SK-N-MC (cell line): ENCODE results near the gene MYO16.

Experiments
- EZH2 ChIP-seq: fragments of 200-600 bp; sonication (generic); IDR thresholded peaks from one replicate; pipeline ENCODE4 v1.6.1; 2017; ENCODE audit warnings: antibody characterized with exemption
- POLR2AphosphoS5 ChIP-seq: IDR thresholded peaks from 2 replicates; pipeline ENCODE4 v1.6.1; 2012; ENCODE audit warnings: mild to moderate bottlenecking, low read depth, low read length, borderline replicate concordance

DNA sequence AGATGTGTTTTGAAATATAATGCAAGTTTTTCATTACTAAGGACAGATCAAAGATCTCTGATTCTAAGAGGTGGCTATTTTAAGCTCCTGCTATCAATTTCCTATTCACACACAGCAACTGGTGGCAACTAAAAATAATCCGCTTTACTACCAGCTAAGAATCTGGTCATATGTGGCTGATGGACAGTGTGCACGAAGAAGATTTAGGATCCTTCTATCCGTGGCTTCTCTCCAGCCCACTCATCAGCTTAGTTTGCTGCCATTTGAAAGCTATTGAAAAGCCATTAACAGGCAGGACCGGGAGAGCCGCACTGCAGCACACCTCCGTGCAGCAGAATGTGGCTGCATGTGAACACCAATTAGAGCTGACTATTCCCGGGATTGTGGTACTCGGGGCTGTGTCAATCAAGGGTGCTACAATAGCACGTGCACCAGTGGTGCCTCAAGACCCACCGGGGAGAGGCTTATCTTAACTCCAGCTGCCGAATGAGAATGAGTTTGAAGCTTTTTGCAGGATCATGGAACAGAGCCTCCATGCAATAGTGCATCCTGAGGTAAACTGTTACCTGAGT is at the start of gene MYO16:
- TF ChIP-seq POLR2AphosphoS5 (no peak), EZH2 (no peak)
